ENCODE results near the gene PHF11.
"Not testable (repeated sequence)": the region's sequence is repeated elsewhere in the genome, so short reads cannot be mapped to it uniquely, and the experiment has no call there.

- TF ChIP-seq CTCF, POLR2A (IDR thresholded peaks at IDR 0.05): not testable (repeated sequence)
Measured at GRCh38 chr13:49565461-49565860, 69.7 kb downstream of the PHF11 start.
